K562 treated with DMSO at 1 percent for 24 hours (cell line): ENCODE results near the gene CYP8B1. TPM values are rescaled to one million over a fixed set of nuclear protein-coding genes. Genes with fewer than 3 reads are reported as not detected.

ENCODE experiments used
- total RNA-seq: library from RNA; unstranded; fragments of 300-600 nt; gene quantifications from 2 replicates; pipeline ENCODE4 v1.2.3, GENCODE V29; 2022; ENCODE audit warnings: low read depth; ENCODE audit not compliant: insufficient read depth

Gene CYP8B1, protein sequence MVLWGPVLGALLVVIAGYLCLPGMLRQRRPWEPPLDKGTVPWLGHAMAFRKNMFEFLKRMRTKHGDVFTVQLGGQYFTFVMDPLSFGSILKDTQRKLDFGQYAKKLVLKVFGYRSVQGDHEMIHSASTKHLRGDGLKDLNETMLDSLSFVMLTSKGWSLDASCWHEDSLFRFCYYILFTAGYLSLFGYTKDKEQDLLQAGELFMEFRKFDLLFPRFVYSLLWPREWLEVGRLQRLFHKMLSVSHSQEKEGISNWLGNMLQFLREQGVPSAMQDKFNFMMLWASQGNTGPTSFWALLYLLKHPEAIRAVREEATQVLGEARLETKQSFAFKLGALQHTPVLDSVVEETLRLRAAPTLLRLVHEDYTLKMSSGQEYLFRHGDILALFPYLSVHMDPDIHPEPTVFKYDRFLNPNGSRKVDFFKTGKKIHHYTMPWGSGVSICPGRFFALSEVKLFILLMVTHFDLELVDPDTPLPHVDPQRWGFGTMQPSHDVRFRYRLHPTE
- not detected in 2 replicates for total RNA-seq

DNA sequence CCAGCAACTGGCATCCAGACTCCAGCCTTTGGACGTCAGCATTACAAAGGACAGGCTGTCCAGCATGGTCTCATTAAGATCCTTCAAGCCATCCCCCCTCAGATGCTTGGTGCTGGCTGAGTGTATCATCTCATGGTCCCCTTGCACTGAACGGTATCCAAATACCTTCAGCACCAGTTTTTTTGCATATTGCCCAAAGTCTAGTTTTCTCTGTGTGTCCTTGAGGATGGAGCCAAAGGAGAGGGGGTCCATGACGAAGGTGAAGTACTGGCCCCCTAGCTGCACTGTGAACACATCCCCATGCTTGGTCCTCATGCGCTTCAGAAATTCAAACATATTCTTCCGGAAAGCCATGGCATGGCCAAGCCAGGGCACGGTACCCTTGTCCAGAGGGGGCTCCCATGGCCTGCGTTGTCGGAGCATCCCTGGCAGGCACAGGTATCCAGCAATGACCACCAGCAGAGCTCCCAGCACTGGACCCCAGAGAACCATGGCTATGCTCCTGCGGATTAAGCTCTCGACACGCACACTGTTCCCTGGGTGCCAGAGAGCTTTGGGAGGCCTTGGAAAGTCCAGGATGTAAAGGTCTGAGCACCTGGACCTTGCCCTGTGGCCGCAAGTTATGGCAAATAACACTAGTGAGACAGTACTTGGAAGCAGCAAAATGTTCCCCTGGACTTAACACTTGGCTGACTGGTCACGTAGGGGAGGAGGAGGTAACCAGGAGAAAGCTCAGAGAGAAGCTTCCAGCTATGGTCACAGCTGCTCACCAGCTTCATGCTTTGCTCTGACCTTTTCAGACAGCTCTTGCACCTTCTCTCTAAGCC is at the start of gene CYP8B1:
Gene CYP8B1 (minus strand): TSS at position 555 of the 827 bp plus-strand sequence. CDS start 63 bp downstream, at position 492.

GRCh38 chr3:42906070-42906847 is 30.6 kb upstream of the CYP8B1 start, which contains the start of gene ZNF662:
Gene ZNF662 (plus strand): TSS chr3:42906142. CDS start chr3:42908115, 1,973 bp downstream.

Other genes starting within 250 kb of the CYP8B1 start
- 2.2 and 2.8 TPM in 2 replicates for gene ZBTB47, start 222.2 kb downstream of the CYP8B1 start, total RNA-seq
- gene KLHL40, start 190.3 kb downstream of the CYP8B1 start, total RNA-seq: not detected in 2 replicates
- gene HHATL, start 173.1 kb downstream of the CYP8B1 start, total RNA-seq: 0.21 TPM in 1 of 2 replicates, not detected in the other
- gene CCDC13, start 102.6 kb downstream of the CYP8B1 start, total RNA-seq: 1.2 and 1.7 TPM in 2 replicates
- gene HIGD1A, start 71.4 kb downstream of the CYP8B1 start, total RNA-seq: 94.5 and 121 TPM in 2 replicates
- gene ACKR2, start 66.4 kb downstream of the CYP8B1 start, total RNA-seq: 0.56 and 1.1 TPM in 2 replicates
- gene ZNF662, start 30.3 kb upstream of the CYP8B1 start, total RNA-seq: 0.59 and 0.98 TPM in 2 replicates
- gene GASK1A, start 103.4 kb upstream of the CYP8B1 start, total RNA-seq: 0.51 TPM in 1 of 2 replicates, not detected in the other
- gene POMGNT2, start 230.2 kb upstream of the CYP8B1 start, total RNA-seq: 25.2 and 29.7 TPM in 2 replicates